ENCODE measurements around the gene TPO.

Gene TPO

GRCh38 chr2:1393321-1393720, 19.9 kb upstream of the TPO start:
- no peaks in the 10 kb centered on the region for H3K9me3 ChIP-seq (replicated peaks; ENCODE audit: insufficient read depth, low read length)
- no peaks in the 10 kb centered on the region for H3K4me1 ChIP-seq (ENCODE audit: low read length)
- no peak overlapping the region for H3K27ac ChIP-seq (ENCODE audit: low read length)
- H3K4me3 ChIP-seq (ENCODE audit: low read length) = no peak overlapping the region
- TF ChIP-seq CTCF (IDR thresholded peaks at IDR 0.05; ENCODE audit: low read length) (no peak), EZH2phosphoT487 (IDR thresholded peaks at IDR 0.05; ENCODE audit: low read length) (no peak), EZH2 (optimal IDR thresholded peaks at IDR 0.05; ENCODE audit: low read depth, low read length) (no peak)
- H4K20me1 ChIP-seq (ENCODE audit: insufficient read depth, low read length) = no peaks in the 10 kb centered on the region
- no peak for DNase-seq
- H3K4me2 ChIP-seq (ENCODE audit: low read depth, low read length) = no peak overlapping the region
- no peaks in the 10 kb centered on the region for H3F3A ChIP-seq (ENCODE audit: insufficient read depth, low read length)
- H2AFZ ChIP-seq (ENCODE audit: low read length) = no peak overlapping the region
- no peaks in the 10 kb centered on the region for H3K36me3 ChIP-seq (replicated peaks; ENCODE audit: insufficient read depth, low read length)
- no peaks in the 10 kb centered on the region for H3K27me3 ChIP-seq (replicated peaks; ENCODE audit: insufficient read depth, low read length)
- H3K79me2 ChIP-seq (ENCODE audit: low read length) = no peaks in the 10 kb centered on the region
- H3K9ac ChIP-seq (ENCODE audit: low read length) = no peak overlapping the region
- no peaks in the 10 kb centered on the region for H3K9me2 ChIP-seq (replicated peaks; ENCODE audit: insufficient read depth, low read length)

GRCh38 chr2:1394709-1395408, 18.4 kb upstream of the TPO start:
- Histone ChIP-seq H2AFZ (ENCODE audit: low read length) (no peak overlapping the region), H3K4me3 (ENCODE audit: low read length) (no peak overlapping the region), H3K9ac (ENCODE audit: low read length) (no peak overlapping the region), H3K9me3 (replicated peaks; ENCODE audit: insufficient read depth, low read length) (no peaks in the 10 kb centered on the region), H3K9me2 (replicated peaks; ENCODE audit: insufficient read depth, low read length) (no peaks in the 10 kb centered on the region), H3F3A (ENCODE audit: insufficient read depth, low read length) (no peaks in the 10 kb centered on the region), H3K27me3 (replicated peaks; ENCODE audit: insufficient read depth, low read length) (no peaks in the 10 kb centered on the region), H3K4me1 (ENCODE audit: low read length) (no peaks in the 10 kb centered on the region), H3K36me3 (replicated peaks; ENCODE audit: insufficient read depth, low read length) (no peaks in the 10 kb centered on the region), H3K27ac (ENCODE audit: low read length) (no peak overlapping the region), H3K79me2 (ENCODE audit: low read length) (no peaks in the 10 kb centered on the region), H4K20me1 (ENCODE audit: insufficient read depth, low read length) (no peaks in the 10 kb centered on the region), H3K4me2 (ENCODE audit: low read depth, low read length) (no peak overlapping the region)
- no peak for TF ChIP-seq CTCF (IDR thresholded peaks at IDR 0.05; ENCODE audit: low read length)
- TF ChIP-seq EZH2 (optimal IDR thresholded peaks at IDR 0.05; ENCODE audit: low read depth, low read length) = no peak
- TF ChIP-seq EZH2phosphoT487 (IDR thresholded peaks at IDR 0.05; ENCODE audit: low read length) = no peak
- no peak for DNase-seq

- Histone ChIP-seq H3K27ac (ENCODE audit: low read length) (no peak overlapping the region), H3K9me3 (replicated peaks; ENCODE audit: insufficient read depth, low read length) (no peaks in the 10 kb centered on the region), H4K20me1 (ENCODE audit: insufficient read depth, low read length) (no peaks in the 10 kb centered on the region), H3F3A (ENCODE audit: insufficient read depth, low read length) (no peaks in the 10 kb centered on the region), H3K36me3 (replicated peaks; ENCODE audit: insufficient read depth, low read length) (no peaks in the 10 kb centered on the region), H2AFZ (ENCODE audit: low read length) (no peak overlapping the region), H3K79me2 (ENCODE audit: low read length) (no peaks in the 10 kb centered on the region), H3K9me2 (replicated peaks; ENCODE audit: insufficient read depth, low read length) (no peaks in the 10 kb centered on the region), H3K9ac (ENCODE audit: low read length) (no peak overlapping the region), H3K27me3 (replicated peaks; ENCODE audit: insufficient read depth, low read length) (no peaks in the 10 kb centered on the region), H3K4me1 (ENCODE audit: low read length) (no peaks in the 10 kb centered on the region), H3K4me3 (ENCODE audit: low read length) (no peak overlapping the region), H3K4me2 (ENCODE audit: low read depth, low read length) (no peak overlapping the region)
- TF ChIP-seq EZH2phosphoT487 (IDR thresholded peaks at IDR 0.05; ENCODE audit: low read length) (no peak), CTCF (IDR thresholded peaks at IDR 0.05; ENCODE audit: low read length) (no peak), EZH2 (optimal IDR thresholded peaks at IDR 0.05; ENCODE audit: low read depth, low read length) (no peak)
- no peak for DNase-seq
These were observed 15.9 kb upstream of the TPO start for GRCh38 chr2:1397350-1397749.

Data from MM.1S (cell line).